PFSK-1 (cell line): ENCODE data around the gene PRC1.

Experiments
- FOXP2 ChIP-seq: optimal IDR thresholded peaks from 2 replicates; pipeline ENCODE3; 2011; ENCODE audit warnings: borderline replicate concordance, control low read depth, inconsistent platforms; ENCODE audit not compliant: insufficient read depth; ENCODE audit errors: extremely low read length, extremely low read depth
- POLR2AphosphoS5 ChIP-seq: IDR thresholded peaks from 2 replicates; pipeline ENCODE4 v1.6.1; 2012; ENCODE audit warnings: low read depth, mild to moderate bottlenecking, control low read depth, low read length, moderate library complexity
- REST ChIP-seq, 2 experiments: IDR thresholded peaks; 2 replicates each; pipeline versions ENCODE4 v1.6.1 to v1.8.0; 2011 to 2012; ENCODE audit warnings: low read depth in 2 of 2, low read length in 2 of 2, control low read depth in 1 of 2, inconsistent platforms in 1 of 2, mild to moderate bottlenecking in 1 of 2, moderate library complexity in 1 of 2; ENCODE audit not compliant: insufficient read depth in 1 of 2
- SIN3A ChIP-seq: IDR thresholded peaks from 2 replicates; pipeline ENCODE4 v1.6.1; 2012; ENCODE audit warnings: mild to moderate bottlenecking, low read length, moderate library complexity, borderline replicate concordance; ENCODE audit not compliant: insufficient read depth
- TAF1 ChIP-seq: IDR thresholded peaks from 2 replicates; pipeline ENCODE4 v1.6.1; 2012; ENCODE audit warnings: low read length, control low read depth, borderline replicate concordance; ENCODE audit not compliant: insufficient read depth

Gene PRC1

GRCh38 chr15:90932660-90932991 lies 61.7 kb downstream of the PRC1 start:
- TF ChIP-seq FOXP2 (no peak), SIN3A (no peak), TAF1 (no peak), POLR2AphosphoS5 (no peak)

- TF ChIP-seq FOXP2 (peak; percentile 74), POLR2AphosphoS5 (peak; percentile 76), SIN3A (0 out of 2 replicates have a peak, but pooled peaks have one; percentile 46), TAF1 (peak; percentile 87), REST (IDR thresholded peaks at IDR 0.05; ENCODE audit: insufficient read depth in 1 of 2, low read depth in 2 of 2, low read length in 2 of 2) (peak; percentile 56 to 59; a peak in 2 of 4 replicates)
These were observed 62.3 kb downstream of the PRC1 start, which contains the start of gene HDDC3 for GRCh38 chr15:90931828-90932659. HDDC3 (minus strand) TSS chr15:90932549; CDS start chr15:90932540, 9 bp downstream.

- TF ChIP-seq FOXP2 (no peak), REST (IDR thresholded peaks at IDR 0.05; ENCODE audit: insufficient read depth in 1 of 2, low read depth in 2 of 2, low read length in 2 of 2) (no peak), SIN3A (no peak), TAF1 (no peak), POLR2AphosphoS5 (no peak)
These were observed 62.8 kb downstream of the PRC1 start for GRCh38 chr15:90931575-90931827.

- TF ChIP-seq FOXP2 (no peak), REST (IDR thresholded peaks at IDR 0.05; ENCODE audit: insufficient read depth in 1 of 2, low read depth in 2 of 2, low read length in 2 of 2) (no peak), SIN3A (no peak), POLR2AphosphoS5 (no peak), TAF1 (no peak)
These were observed 63.3 kb downstream of the PRC1 start for GRCh38 chr15:90930861-90931574.

- TF ChIP-seq FOXP2 = no peak
These were observed 64.9 kb downstream of the PRC1 start for GRCh38 chr15:90929246-90930019.

- TF ChIP-seq REST (IDR thresholded peaks at IDR 0.05; ENCODE audit: insufficient read depth in 1 of 2, low read depth in 2 of 2, low read length in 2 of 2) (no peak), SIN3A (no peak), TAF1 (no peak), POLR2AphosphoS5 (no peak), FOXP2 (no peak)
These were observed 70.0 kb downstream of the PRC1 start for GRCh38 chr15:90924375-90924774.
